Ishikawa (cell line): ENCODE results near the gene SETMAR.

Experiments
- CEBPB ChIP-seq: IDR thresholded peaks from 2 replicates; pipeline ENCODE4 v1.6.1; 2012
- CREB1 ChIP-seq: IDR thresholded peaks from 2 replicates; pipeline ENCODE4 v1.6.1; 2012; ENCODE audit warnings: low read depth
- EGR1 ChIP-seq: IDR thresholded peaks from 2 replicates; pipeline ENCODE4 v1.6.1; 2012
- EP300 ChIP-seq: IDR thresholded peaks from 2 replicates; pipeline ENCODE4 v1.6.1; 2012; ENCODE audit warnings: borderline replicate concordance
- FOXM1 ChIP-seq: IDR thresholded peaks from 2 replicates; pipeline ENCODE4 v1.6.1; 2012; ENCODE audit warnings: low read depth, borderline replicate concordance
- NFIC ChIP-seq: IDR thresholded peaks from 2 replicates; pipeline ENCODE4 v1.6.1; 2012
- RAD21 ChIP-seq: IDR thresholded peaks from 2 replicates; pipeline ENCODE4 v1.6.1; 2012; ENCODE audit warnings: low read depth
- TAF1 ChIP-seq: IDR thresholded peaks from 2 replicates; pipeline ENCODE4 v1.6.1; 2012; ENCODE audit warnings: low read depth, mild to moderate bottlenecking
- TCF12 ChIP-seq: IDR thresholded peaks from 2 replicates; pipeline ENCODE4 v1.6.1; 2012; ENCODE audit warnings: low read depth
- TEAD4 ChIP-seq: IDR thresholded peaks from 2 replicates; pipeline ENCODE4 v1.6.1; 2012
- YY1 ChIP-seq: IDR thresholded peaks from 2 replicates; pipeline ENCODE4 v1.6.1; 2012; ENCODE audit warnings: low read depth
- ZBTB7A ChIP-seq: IDR thresholded peaks from 2 replicates; pipeline ENCODE4 v1.6.1; 2012; ENCODE audit warnings: low read depth
- TF ChIP-seq, protein P1 (sequence below): IDR thresholded peaks from 2 replicates; pipeline ENCODE4 v1.6.1; 2012
- TF ChIP-seq, protein P2 (sequence below): IDR thresholded peaks from 2 replicates; pipeline ENCODE4 v1.6.1; 2012; ENCODE audit warnings: low read depth, mild to moderate bottlenecking
- TF ChIP-seq, protein P3 (sequence below): IDR thresholded peaks from 2 replicates; pipeline ENCODE4 v1.6.1; 2012

The SETMAR gene

DNA sequence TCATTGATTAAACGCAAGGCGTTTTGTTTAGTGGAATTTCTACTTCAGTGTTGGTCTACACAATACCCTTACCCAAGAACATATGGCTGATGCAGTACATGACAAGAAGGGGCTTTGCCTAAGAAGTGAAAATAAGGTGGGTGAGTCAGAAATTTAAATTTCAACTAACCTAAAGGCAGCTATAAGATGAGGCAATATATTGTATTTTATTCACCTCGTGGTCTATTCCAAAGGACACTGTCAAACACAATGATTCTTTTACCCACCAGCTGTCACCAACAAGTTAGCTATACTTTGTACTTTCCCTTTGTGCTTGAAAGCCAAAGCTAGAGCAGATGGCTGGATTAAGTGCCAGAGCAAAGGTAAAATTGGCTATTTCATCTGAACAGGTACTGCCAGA lies 10.9 kb upstream of the SETMAR start:
- TF ChIP-seq YY1 (no peak), FOXM1 (no peak), ZBTB7A (no peak), EGR1 (no peak), TCF12 (no peak), CEBPB (no peak)
- TF ChIP-seq, protein P1, sequence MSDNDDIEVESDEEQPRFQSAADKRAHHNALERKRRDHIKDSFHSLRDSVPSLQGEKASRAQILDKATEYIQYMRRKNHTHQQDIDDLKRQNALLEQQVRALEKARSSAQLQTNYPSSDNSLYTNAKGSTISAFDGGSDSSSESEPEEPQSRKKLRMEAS: no peak
- TF ChIP-seq, protein P2, sequence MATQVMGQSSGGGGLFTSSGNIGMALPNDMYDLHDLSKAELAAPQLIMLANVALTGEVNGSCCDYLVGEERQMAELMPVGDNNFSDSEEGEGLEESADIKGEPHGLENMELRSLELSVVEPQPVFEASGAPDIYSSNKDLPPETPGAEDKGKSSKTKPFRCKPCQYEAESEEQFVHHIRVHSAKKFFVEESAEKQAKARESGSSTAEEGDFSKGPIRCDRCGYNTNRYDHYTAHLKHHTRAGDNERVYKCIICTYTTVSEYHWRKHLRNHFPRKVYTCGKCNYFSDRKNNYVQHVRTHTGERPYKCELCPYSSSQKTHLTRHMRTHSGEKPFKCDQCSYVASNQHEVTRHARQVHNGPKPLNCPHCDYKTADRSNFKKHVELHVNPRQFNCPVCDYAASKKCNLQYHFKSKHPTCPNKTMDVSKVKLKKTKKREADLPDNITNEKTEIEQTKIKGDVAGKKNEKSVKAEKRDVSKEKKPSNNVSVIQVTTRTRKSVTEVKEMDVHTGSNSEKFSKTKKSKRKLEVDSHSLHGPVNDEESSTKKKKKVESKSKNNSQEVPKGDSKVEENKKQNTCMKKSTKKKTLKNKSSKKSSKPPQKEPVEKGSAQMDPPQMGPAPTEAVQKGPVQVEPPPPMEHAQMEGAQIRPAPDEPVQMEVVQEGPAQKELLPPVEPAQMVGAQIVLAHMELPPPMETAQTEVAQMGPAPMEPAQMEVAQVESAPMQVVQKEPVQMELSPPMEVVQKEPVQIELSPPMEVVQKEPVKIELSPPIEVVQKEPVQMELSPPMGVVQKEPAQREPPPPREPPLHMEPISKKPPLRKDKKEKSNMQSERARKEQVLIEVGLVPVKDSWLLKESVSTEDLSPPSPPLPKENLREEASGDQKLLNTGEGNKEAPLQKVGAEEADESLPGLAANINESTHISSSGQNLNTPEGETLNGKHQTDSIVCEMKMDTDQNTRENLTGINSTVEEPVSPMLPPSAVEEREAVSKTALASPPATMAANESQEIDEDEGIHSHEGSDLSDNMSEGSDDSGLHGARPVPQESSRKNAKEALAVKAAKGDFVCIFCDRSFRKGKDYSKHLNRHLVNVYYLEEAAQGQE: no peak
- TF ChIP-seq, protein P3, sequence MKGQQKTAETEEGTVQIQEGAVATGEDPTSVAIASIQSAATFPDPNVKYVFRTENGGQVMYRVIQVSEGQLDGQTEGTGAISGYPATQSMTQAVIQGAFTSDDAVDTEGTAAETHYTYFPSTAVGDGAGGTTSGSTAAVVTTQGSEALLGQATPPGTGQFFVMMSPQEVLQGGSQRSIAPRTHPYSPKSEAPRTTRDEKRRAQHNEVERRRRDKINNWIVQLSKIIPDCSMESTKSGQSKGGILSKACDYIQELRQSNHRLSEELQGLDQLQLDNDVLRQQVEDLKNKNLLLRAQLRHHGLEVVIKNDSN: no peak

DNA sequence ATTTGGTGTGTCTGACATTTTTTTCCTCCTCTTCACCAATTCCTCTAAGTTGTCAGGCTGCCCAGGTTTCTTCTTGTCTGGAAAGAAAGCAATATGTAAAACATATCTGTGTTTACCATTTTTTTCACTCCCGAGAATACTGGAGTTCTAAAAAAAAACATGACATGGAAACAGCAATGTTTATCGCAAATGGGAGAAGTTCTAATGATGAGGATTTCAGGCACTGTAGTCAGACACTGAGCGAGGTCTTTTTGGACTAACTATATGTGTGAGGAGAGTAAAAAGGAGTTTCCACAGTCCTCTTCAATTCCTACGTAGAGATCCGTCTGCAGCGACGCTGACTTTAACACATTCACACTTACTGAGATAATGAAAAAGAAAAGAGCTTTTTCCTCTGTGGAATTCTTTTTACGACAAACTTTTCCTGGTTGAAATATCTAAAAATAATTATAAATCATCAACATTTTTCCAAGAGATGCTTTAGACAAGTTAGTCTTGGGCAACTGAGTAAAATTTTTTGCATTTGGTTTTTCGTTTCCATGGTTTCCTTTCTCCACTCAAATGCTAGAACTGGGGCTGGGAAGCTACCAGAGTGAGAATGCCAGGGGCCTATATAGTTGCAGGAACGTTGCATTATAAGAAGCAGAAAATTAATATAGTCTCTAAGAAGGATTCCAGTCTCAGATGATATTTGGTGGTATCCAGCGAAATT lies 8.4 kb upstream of the SETMAR start:
- no peak for TF ChIP-seq NFIC
- TF ChIP-seq FOXM1: no peak
- TF ChIP-seq EGR1: no peak
- TF ChIP-seq TCF12: no peak
- TF ChIP-seq, protein P2: no peak
- TF ChIP-seq TEAD4: no peak
- no peak for TF ChIP-seq YY1
- no peak for TF ChIP-seq ZBTB7A
- TF ChIP-seq RAD21: no peak
- TF ChIP-seq CREB1: no peak
- TF ChIP-seq, protein P3: no peak
- TF ChIP-seq CEBPB: no peak
- no peak for TF ChIP-seq TAF1
- no peak for TF ChIP-seq EP300
- TF ChIP-seq, protein P1: no peak

DNA sequence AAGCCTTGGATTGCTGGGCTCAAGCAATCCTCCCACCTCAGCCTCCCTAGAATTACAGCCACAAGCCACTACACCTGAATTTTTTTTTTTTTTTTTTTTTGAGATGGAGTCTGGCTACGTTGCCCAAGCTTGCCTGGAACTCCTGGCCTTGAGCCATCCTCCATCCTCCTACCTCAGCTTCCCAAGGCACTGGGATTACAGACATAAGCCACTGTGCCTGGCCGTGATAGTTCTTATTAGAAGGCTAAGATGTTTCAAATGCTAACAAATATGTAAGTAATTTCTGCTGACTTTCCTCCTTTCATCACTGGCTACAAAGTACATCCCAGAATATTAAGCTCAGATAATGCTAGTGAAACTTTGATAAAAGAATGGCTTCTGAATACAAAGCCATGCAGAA lies 5.7 kb upstream of the SETMAR start:
- no peak for TF ChIP-seq CREB1

DNA sequence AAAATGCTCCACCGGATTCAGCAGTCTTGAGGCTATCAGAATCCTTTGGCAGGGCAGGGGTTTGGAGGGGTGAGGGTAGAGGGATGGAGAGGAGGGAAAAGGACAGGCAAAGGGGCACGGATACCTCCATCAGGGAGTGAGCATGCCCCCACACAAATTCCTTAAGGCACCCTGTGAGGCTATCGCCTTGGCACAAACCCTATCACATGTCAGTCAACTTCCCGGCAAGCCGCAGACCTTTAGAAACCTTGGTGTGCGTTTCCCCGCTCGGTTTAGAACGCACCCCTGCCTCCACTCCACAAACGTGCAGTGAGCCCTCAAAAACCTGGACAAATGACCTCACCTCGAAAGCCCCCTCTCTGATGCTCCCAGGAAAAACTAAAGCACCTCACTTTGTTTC lies 422 bp upstream of the SETMAR start:
- TF ChIP-seq RAD21 (no peak), NFIC (no peak), EP300 (no peak), EGR1 (no peak), ZBTB7A (no peak)
- TF ChIP-seq, protein P2: no peak
- TF ChIP-seq, protein P3: no peak
